Body of pancreas (tissue), 4 donors: ENCODE results near the gene CDR2L. TPM values are rescaled to one million over a fixed set of nuclear protein-coding genes. Genes with fewer than 3 reads are reported as not detected.
A peak's percentile ranks its signal among the peaks of the same experiment; 100 is the strongest.
"Not testable (repeated sequence)": the region's sequence is repeated elsewhere in the genome, so short reads cannot be mapped to it uniquely, and the experiment has no call there.

Experiments used
- ATAC-seq: fragments of 150-250 bp; one replicate; pipeline ENCODE4 v1.9.1; 2016
- DNase-seq, 4 donors: peaks; one replicate each; pipeline ENCODE4 v3.0.0-alpha.2; 2019
- H3K27ac ChIP-seq, 4 donors: fragments of 200-600 bp; sonication (generic); 1 replicate in 3 of 4; 2 replicates in 1 of 4; pipeline versions ENCODE4 v1.5.1 to v1.6.1; 2016 to 2019; ENCODE audit warnings: mild to moderate bottlenecking in 1 of 4, mixed read lengths in 1 of 4, moderate library complexity in 1 of 4
- H3K27me3 ChIP-seq, 2 donors: fragments of 200-600 bp; sonication (generic); one replicate each; pipeline ENCODE4 v1.6.0; 2016; ENCODE audit warnings: mild to moderate bottlenecking in 1 of 2
- H3K36me3 ChIP-seq, 2 donors: fragments of 200-600 bp; sonication (generic); replicated peaks in 1 of 2; 2 replicates each; pipeline ENCODE4 v1.5.1; 2016; ENCODE audit warnings: low read depth in 2 of 2; ENCODE audit not compliant: insufficient read depth in 1 of 2
- H3K4me1 ChIP-seq: fragments of 200-600 bp; sonication (generic); one replicate; pipeline ENCODE4 v1.6.0; 2016
- H3K4me3 ChIP-seq, 2 donors: fragments of 200-600 bp; sonication (generic); 1 replicate in 1 of 2; 2 replicates in 1 of 2; pipeline ENCODE4 v1.5.1; 2016 to 2019
- H3K9me3 ChIP-seq, 3 donors: fragments of 200-600 bp; sonication (generic); 1 replicate in 2 of 3; 2 replicates in 1 of 3; pipeline ENCODE4 v1.5.1; 2016
- CTCF ChIP-seq, 7 experiments: fragments of 450-650 bp in 4 of 7; fragments of 200-600 bp in 3 of 7; sonication (generic) in 3 of 7; IDR thresholded peaks; one replicate each; pipeline ENCODE4 v1.5.1; 2016 to 2019; ENCODE audit warnings: antibody characterized with exemption in 7 of 7
- POLR2A ChIP-seq, 3 donors: fragments of 450-650 bp; IDR thresholded peaks; one replicate each; pipeline ENCODE4 v1.6.1; 2016; ENCODE audit warnings: antibody characterized with exemption in 3 of 3, mild to moderate bottlenecking in 2 of 3
- WGBS, 2 donors: methylation state at CpG; one replicate each; pipeline ENCODE4 v1.1.5; 2017; 5-methylcytosine and 5-hydroxymethylcytosine counted together
- intact Hi-C: fragments of 100-400 bp; cut with DNase I; formaldehyde crosslinking; loops from one replicate; pipeline ENCODE4 v1.15.1; 2023
- total RNA-seq, 2 donors: library from RNA; depleted of rRNA; stranded (reverse); fragments of >200 nt; gene quantifications; one replicate each; pipeline ENCODE4 v1.1.0, GENCODE V29; 2016

CDR2L gene
- total RNA-seq, 2 donors from 2014 or later = 11.9 to 18.5 TPM

- no peaks in the 10 kb centered on the region for H3K9me3 ChIP-seq
- DNase-seq (no peak), ATAC-seq (no peak)
- no peak overlapping the region for H3K27ac ChIP-seq
- peaks cover 35% of the 10 kb centered on the region for H3K4me1 ChIP-seq
- H3K36me3 ChIP-seq = no peaks in the 10 kb centered on the region
- TF ChIP-seq POLR2A (IDR thresholded peaks at IDR 0.05) (no peak), CTCF (IDR thresholded peaks at IDR 0.05) (no peak)
- no peaks in the 10 kb centered on the region for H3K27me3 ChIP-seq
- no peak overlapping the region for H3K4me3 ChIP-seq
- WGBS, 2 donors = 82 to 89% methylated on average over 1 to 3 of the region's 3 CpGs
- intact Hi-C loops = no loop called here
Observed at GRCh38 chr17:74978240-74978639, 9.2 kb upstream of the CDR2L start.

GRCh38 chr17:74979408-74980146 lies 7.9 kb upstream of the CDR2L start:
- Histone ChIP-seq H3K27me3 (no peaks in the 10 kb centered on the region), H3K36me3 (no peaks in the 10 kb centered on the region), H3K27ac (no peak overlapping the region), H3K9me3 (no peaks in the 10 kb centered on the region), H3K4me3 (no peak overlapping the region), H3K4me1 (peaks cover 28% of the 10 kb centered on the region)
- intact Hi-C loops = no loop called here
- ATAC-seq (no peak), DNase-seq (no peak)
- TF ChIP-seq CTCF (IDR thresholded peaks at IDR 0.05) (no peak), POLR2A (IDR thresholded peaks at IDR 0.05) (no peak)
- 74 to 77% methylated on average over 16 to 17 of the region's 17 CpGs for WGBS, 2 donors

- DNase-seq (no peak), ATAC-seq (no peak)
- peaks cover 19% of the 10 kb centered on the region for H3K4me1 ChIP-seq
- H3K9me3 ChIP-seq = no peaks in the 10 kb centered on the region
- no peaks in the 10 kb centered on the region for H3K27me3 ChIP-seq
- 55 to 63% methylated on average over 15 to 16 of the region's 16 CpGs for WGBS, 2 donors
- peak overlapping the region; percentile 5 to 33 for H3K4me3 ChIP-seq
- no peaks in the 10 kb centered on the region for H3K36me3 ChIP-seq
- intact Hi-C loops = no loop called here
- peak overlapping the region; percentile 81 to 95 (median 88) for H3K27ac ChIP-seq
- TF ChIP-seq CTCF (IDR thresholded peaks at IDR 0.05) (no peak), POLR2A (IDR thresholded peaks at IDR 0.05) (no peak)
Observed at GRCh38 chr17:74981318-74981978, 6.0 kb upstream of the CDR2L start.

GRCh38 chr17:74981979-74982662 lies 5.3 kb upstream of the CDR2L start:
- ATAC-seq = peak; percentile 89
- Histone ChIP-seq H3K4me3 (peak overlapping the region; percentile 5 to 33), H3K9me3 (no peaks in the 10 kb centered on the region), H3K36me3 (no peaks in the 10 kb centered on the region), H3K4me1 (peaks cover 25% of the 10 kb centered on the region), H3K27ac (peak overlapping the region; percentile 81 to 95 (median 88)), H3K27me3 (no peaks in the 10 kb centered on the region)
- intact Hi-C loops = no loop called here
- DNase-seq = peak; percentile 79 to 83 (median 81)
- WGBS, 2 donors = 0% methylated on average over 3 to 59 of the region's 61 CpGs
- TF ChIP-seq POLR2A (IDR thresholded peaks at IDR 0.05) = peak; percentile 93 to 97 (median 93)
- TF ChIP-seq CTCF (IDR thresholded peaks at IDR 0.05) = peak in 4 of 7 experiments; percentile 32 to 53 (median 34)

GRCh38 chr17:74982663-74983313 lies 4.6 kb upstream of the CDR2L start:
- peaks cover 29% of the 10 kb centered on the region for H3K4me1 ChIP-seq

More at GRCh38 chr17:74982663-74983313, 4.6 kb upstream of the CDR2L start:
- ATAC-seq, H3K9me3 ChIP-seq, H3K36me3 ChIP-seq, H3K27me3 ChIP-seq, intact Hi-C loops, DNase-seq: not testable (repeated sequence)
- 31 to 33% methylated on average over 12 to 14 of the region's 14 CpGs for WGBS, 2 donors
- Histone ChIP-seq H3K4me3 (peak overlapping the region; percentile 5 to 33), H3K27ac (peak overlapping the region; percentile 81 to 95 (median 88))
